GM23248 (cell line): ENCODE measurements around the gene CCL20.

Source experiments
- EZH2 ChIP-seq: fragments of 200-600 bp; sonication (generic); IDR thresholded peaks from 2 replicates; pipeline ENCODE4 v1.6.1; 2018; ENCODE audit warnings: antibody characterized with exemption, mild to moderate bottlenecking; ENCODE audit not compliant: insufficient read depth, poor library complexity, severe bottlenecking
- EZH2phosphoT487 ChIP-seq: fragments of 200-600 bp; sonication (generic); IDR thresholded peaks from 2 replicates; pipeline ENCODE4 v1.6.1; 2018; ENCODE audit warnings: antibody characterized with exemption, moderate library complexity, mild to moderate bottlenecking, low read depth; ENCODE audit not compliant: insufficient read depth

- no peak for TF ChIP-seq EZH2
- no peak for TF ChIP-seq EZH2phosphoT487
These were observed 41.4 kb upstream of the CCL20 start for GRCh38 chr2:227772197-227772661.
